GOT3 (cell line): Measurements from ENCODE around the gene SHISA4.
"Not testable (repeated sequence)": the region's sequence is repeated elsewhere in the genome, so short reads cannot be mapped to it uniquely, and the experiment has no call there.

Experiments
- DNase-seq: peaks from one replicate; lab custom pipeline; 2025; ENCODE audit warnings: mixed read lengths; lab: John Stamatoyannopoulos, UW

SHISA4 gene

GRCh38 chr1:201898240-201898894, 9.7 kb downstream of the SHISA4 start:
- DNase-seq = no peak

GRCh38 chr1:201898992-201899391, 10.3 kb downstream of the SHISA4 start:
- DNase-seq = no peak

GRCh38 chr1:201899683-201900429, 11.2 kb downstream of the SHISA4 start:
- DNase-seq = no peak

GRCh38 chr1:201900476-201900875, 11.8 kb downstream of the SHISA4 start:
- no peak for DNase-seq

- DNase-seq = not testable (repeated sequence)
Measured at GRCh38 chr1:201901036-201901435, 12.3 kb downstream of the SHISA4 start.

GRCh38 chr1:201902198-201902597, 13.5 kb downstream of the SHISA4 start:
- DNase-seq = no peak

GRCh38 chr1:201903135-201903534, 14.4 kb downstream of the SHISA4 start:
- no peak for DNase-seq

- no peak for DNase-seq
Measured at GRCh38 chr1:201904579-201904978, 15.9 kb downstream of the SHISA4 start.

GRCh38 chr1:201905234-201905890, 16.7 kb downstream of the SHISA4 start:
- no peak for DNase-seq

- no peak for DNase-seq
Measured at GRCh38 chr1:201906336-201906735, 17.6 kb downstream of the SHISA4 start.

- no peak for DNase-seq
Measured at GRCh38 chr1:201907621-201908020, 18.9 kb downstream of the SHISA4 start.

GRCh38 chr1:201911826-201912571, 23.3 kb downstream of the SHISA4 start:
- DNase-seq = no peak

GRCh38 chr1:201912832-201913231, 24.1 kb downstream of the SHISA4 start:
- DNase-seq = no peak

- DNase-seq = no peak
Measured at GRCh38 chr1:201914456-201915235, 25.9 kb downstream of the SHISA4 start.

GRCh38 chr1:201916649-201917249, 28.1 kb downstream of the SHISA4 start:
- peak; percentile 46 for DNase-seq

- DNase-seq = no peak
Measured at GRCh38 chr1:201917362-201918033, 28.8 kb downstream of the SHISA4 start.

GRCh38 chr1:201918343-201918742, 29.6 kb downstream of the SHISA4 start:
- no peak for DNase-seq

- DNase-seq = no peak
Measured at GRCh38 chr1:201921952-201922558, 33.4 kb downstream of the SHISA4 start.

- no peak for DNase-seq
Measured at GRCh38 chr1:201925301-201925567, 36.5 kb downstream of the SHISA4 start.

GRCh38 chr1:201925981-201926645, 37.4 kb downstream of the SHISA4 start:
- no peak for DNase-seq
